ENCODE measurements around the gene ZNF653. TPM values are rescaled to one million over a fixed set of nuclear protein-coding genes. Genes with fewer than 3 reads are reported as not detected.

Gene ZNF653
- total and polyA plus RNA-seq, 2 of the 8 experiments (the other 6 are each of a cell fraction or from before 2014, with no cell fraction given) = 7.0 to 7.9 TPM

DNA sequence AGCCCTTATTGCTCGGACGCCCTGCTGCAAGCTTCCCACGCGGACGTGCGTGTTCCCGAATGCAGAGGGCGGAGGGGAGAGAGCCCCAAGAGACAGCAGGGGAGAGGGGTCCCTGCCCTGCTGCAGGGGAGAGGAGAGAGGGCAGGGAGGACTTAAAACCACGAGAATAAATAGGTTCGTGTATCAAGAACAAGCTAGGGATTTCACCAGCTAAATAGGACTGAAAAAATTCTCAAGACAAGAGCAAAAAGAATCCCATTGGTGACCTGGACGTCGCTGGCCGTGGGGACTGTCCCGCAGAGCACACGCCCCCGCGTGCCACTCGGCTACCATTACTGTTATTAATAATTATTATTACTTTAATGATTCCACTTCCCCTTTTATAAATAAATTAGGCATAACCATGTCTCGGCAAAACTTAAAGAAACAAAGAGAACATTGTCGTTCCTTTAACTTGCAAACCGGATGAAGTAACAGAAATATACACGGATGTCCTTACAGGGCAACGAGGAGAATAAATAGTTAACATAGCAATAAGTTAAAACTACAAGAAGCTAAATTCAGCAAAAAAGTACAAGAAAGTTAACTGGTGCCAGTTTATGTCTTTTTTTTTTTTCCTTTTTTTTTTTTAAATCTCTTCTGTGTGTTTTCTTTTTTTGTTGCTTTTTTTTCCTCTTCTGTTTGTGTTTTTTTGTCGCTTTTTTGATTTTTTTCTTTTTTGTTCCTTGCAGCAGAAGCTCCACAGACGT, 53.6 kb downstream of the ZNF653 start:
- Histone ChIP-seq H4K8ac (ENCODE audit: extremely low read depth, insufficient read depth, low read length) (peak overlapping the region; percentile 62; the same call in 1 of the 2 replicates), H4K20me1 (replicated peaks in 1 of 2; ENCODE audit: control insufficient read depth in 1 of 2, insufficient read depth in 2 of 2, low read length in 2 of 2) (peaks cover 0 to 10% of the 10 kb centered on the region in 2 experiments), H3K79me2 (ENCODE audit: control insufficient read depth in 1 of 2, insufficient read depth in 2 of 2, low read length in 2 of 2) (no peaks in the 10 kb centered on the region), H3K9me3 (ENCODE audit: insufficient read depth in 2 of 2, low read depth in 1 of 2, low read length in 1 of 2) (no peaks in the 10 kb centered on the region), H4K91ac (replicated peaks; ENCODE audit: insufficient read length, low read length) (no peak overlapping the region), H2BK5ac (ENCODE audit: low read depth, low read length) (no peak overlapping the region; the same call in 1 of the 2 replicates), H3K27ac (ENCODE audit: low read depth, low read length) (no peak overlapping the region; the same call in 1 of the 2 replicates), H3K9ac (replicated peaks in 1 of 4; ENCODE audit: extremely low read depth in 1 of 4, low read depth in 3 of 4, low read length in 3 of 4) (no peak overlapping the region), H3K4me2 (ENCODE audit: insufficient read depth in 1 of 2, low read depth in 2 of 2, low read length in 2 of 2) (peak overlapping the region; percentile 36 to 51; a peak in 3 of 4 replicates), H2AK5ac (ENCODE audit: low read depth, low read length) (no peak overlapping the region), H2BK12ac (ENCODE audit: low read depth, low read length) (no peak overlapping the region), H2BK120ac (replicated peaks; ENCODE audit: low read depth, low read length) (no peak overlapping the region), H3K27me3 (replicated peaks in 1 of 4; ENCODE audit: control insufficient read depth in 3 of 4, extremely low read depth in 1 of 4, insufficient read depth in 3 of 4, low read length in 3 of 4) (no peaks in the 10 kb centered on the region), H2BK15ac (ENCODE audit: low read length) (no peak overlapping the region), H3K14ac (ENCODE audit: insufficient read length) (no peak overlapping the region), H3K23me2 (ENCODE audit: low read depth, low read length) (no peaks in the 10 kb centered on the region), H3K4me3 (ENCODE audit: extremely low read depth in 1 of 4, insufficient read depth in 2 of 4, low read depth in 3 of 4, low read length in 4 of 4) (peak overlapping the region in 2 of 4 experiments; percentile 14 to 36; a peak in 3 of 8 replicates), H3K56ac (replicated peaks; ENCODE audit: insufficient read length, low read depth, low read length) (no peak overlapping the region), H3K79me1 (ENCODE audit: low read depth, low read length) (no peaks in the 10 kb centered on the region), H4K5ac (ENCODE audit: insufficient read length, low read depth, low read length) (no peak overlapping the region), H3K18ac (ENCODE audit: extremely low read depth, low read length) (no peak overlapping the region; the same call in 1 of the 2 replicates), H2BK20ac (ENCODE audit: low read length) (0 out of 2 replicates have a peak overlapping the region, but pooled peaks have one; percentile 43), H2AFZ (ENCODE audit: low read length) (no peak overlapping the region), H3K36me3 (ENCODE audit: control insufficient read depth in 2 of 4, insufficient read depth in 4 of 4, low read length in 3 of 4) (peaks cover 6 to 30% (median 22%) of the 10 kb centered on the region in 4 experiments; a peak in 5 of 8 replicates), H3K23ac (ENCODE audit: insufficient read length) (no peak overlapping the region), H3K4me1 (replicated peaks in 1 of 4; ENCODE audit: control insufficient read depth in 3 of 4, insufficient read depth in 4 of 4, low read length in 3 of 4) (peaks cover 2 to 17% (median 7%) of the 10 kb centered on the region in 4 experiments), H3K4ac (replicated peaks; ENCODE audit: insufficient read length, low read depth, low read length) (no peak overlapping the region)
- ChIA-PET CTCF (ENCODE audit: partially characterized antibody) (interaction anchor here (0.6 to 2.3 kb wide), 18 partner anchors 9 to 300 kb away, joined by 3 to 22 read pairs (median 4); partner anchors contain the start of genes ELAVL3, EPOR and ODAD3), POLR2A (ENCODE audit: partially characterized antibody) (interaction anchor here (0.6 to 2.7 kb wide), 13 partner anchors 10 to 930 kb away, joined by 3 to 14 read pairs (median 4); partner anchors contain the start of genes ELAVL3, EPOR, ODAD3 and PRKCSH)
- FAIRE-seq = no peak
- 55% methylated on average over 20 of the region's 25 CpGs; no CpG with 5 or more reads in 1 of the 2 experiments for WGBS, 2 experiments (ENCODE audit: extremely low coverage in 1 of 2, insufficient coverage in 1 of 2, insufficient read length in 1 of 2, insufficient replicate concordance in 2 of 2, low coverage in 1 of 2, low lambda C conversion rate in 2 of 2, missing lambda C conversion rate in 1 of 2)
- DNase-seq (ENCODE audit: low read depth in 1 of 2, low spot score in 2 of 2) = no peak
- TF ChIP-seq POLR2AphosphoS5 (IDR thresholded peaks at IDR 0.05; ENCODE audit: low read depth, low read length) (no peak), PHF8 (conservative IDR thresholded peaks at IDR 0.05; ENCODE audit: low read depth, low read length) (no peak), CBX5 (IDR thresholded peaks at IDR 0.05; ENCODE audit: low read depth, low read length) (no peak), TEAD4 (IDR thresholded peaks at IDR 0.05; ENCODE audit: low read depth, low read length) (no peak), BCL11A (IDR thresholded peaks at IDR 0.05; ENCODE audit: low read depth in 2 of 2, low read length in 2 of 2) (no peak), YY1 (IDR thresholded peaks at IDR 0.05; ENCODE audit: low read depth, low read length) (no peak), HDAC6 (IDR thresholded peaks at IDR 0.05; ENCODE audit: low read depth, low read length) (no peak), CHD1 (IDR thresholded peaks at IDR 0.05; ENCODE audit: low read depth, low read length) (no peak), ATF2 (IDR thresholded peaks at IDR 0.05; ENCODE audit: low read length) (no peak), SIX5 (IDR thresholded peaks at IDR 0.05; ENCODE audit: low read depth, low read length) (no peak), POLR2A (IDR thresholded peaks at IDR 0.05; ENCODE audit: control extremely low read depth in 1 of 2, low read depth in 2 of 2, low read length in 2 of 2) (no peak)
